ENCODE results near the gene RABGAP1L. TPM values are rescaled to one million over a fixed set of nuclear protein-coding genes. Genes with fewer than 3 reads are reported as not detected.

RABGAP1L gene
- total and polyA plus RNA-seq, 10 of the 15 experiments (the other 5 are each of a cell fraction or from before 2014, with no cell fraction given) = 5.8 to 194 (median 113) TPM

GRCh38 chr1:174682419-174683008 is 523.2 kb downstream of the RABGAP1L start:
- WGBS (ENCODE audit: insufficient coverage, insufficient replicate concordance, low lambda C conversion rate, missing lambda C conversion rate) = 96% methylated on average over 2 of the region's 2 CpGs
- in situ Hi-C loops (cut with MboI) = no loop called here
- DNase-seq (ENCODE audit: low read depth, low spot score) (no peak), ATAC-seq (no peak), FAIRE-seq (no peak)
- H3K4me1 ChIP-seq (ENCODE audit: control insufficient read depth, insufficient read depth, low read length) = no peaks in the 10 kb centered on the region
- H3K4me3 ChIP-seq = no peak overlapping the region
- no TSS peak for BruUV-seq (replicated peaks)
- H3K36me3 ChIP-seq (ENCODE audit: control insufficient read depth in 2 of 2, insufficient read depth in 2 of 2, low read length in 1 of 2) = peaks cover 0 to 8% of the 10 kb centered on the region in 2 experiments; a peak in 1 of 4 replicates
- H3K9ac ChIP-seq (ENCODE audit: control insufficient read depth, insufficient read depth, low read length) = no peak overlapping the region
- SMC1A ChIA-PET (ENCODE audit: uncharacterized antibody, unreplicated experiment) = no interaction called here
- CTCF ChIA-PET = interaction anchor here (0.6 to 0.9 kb wide), 3 partner anchors 18 to 262 kb away, joined by 3 read pairs; no protein-coding TSS in a partner anchor
- no peak overlapping the region for H3K4me2 ChIP-seq (ENCODE audit: control insufficient read depth, insufficient read depth)
- RAD21 ChIA-PET (ENCODE audit: unreplicated experiment) = no interaction called here
- H4K20me1 ChIP-seq (ENCODE audit: control insufficient read depth, insufficient read depth) = no peaks in the 10 kb centered on the region
- no peaks in the 10 kb centered on the region for H3K9me3 ChIP-seq (replicated peaks; ENCODE audit: control insufficient read depth, insufficient read depth, low read length)
- no peak overlapping the region for H3K27ac ChIP-seq (ENCODE audit: control insufficient read depth, insufficient read depth)
- no peak for TF ChIP-seq NR2F1 (conservative IDR thresholded peaks at IDR 0.05)
- TF ChIP-seq SMAD1 (IDR thresholded peaks at IDR 0.05; ENCODE audit: low read depth, partially characterized antibody) = no peak
- no peak for TF ChIP-seq SMARCA5 (IDR thresholded peaks at IDR 0.05)
- TF ChIP-seq ZNF687 (IDR thresholded peaks at IDR 0.05) = no peak
- TF ChIP-seq CREM (IDR thresholded peaks at IDR 0.05; ENCODE audit: low read depth) = no peak
- POLR2A ChIA-PET = interaction anchor here (0.5 kb wide), 1 partner anchor 443 kb away, joined by 3 read pairs; no protein-coding TSS in a partner anchor
- H2AFZ ChIP-seq (ENCODE audit: control insufficient read depth, low read depth, low read length) = no peak overlapping the region
- H3K27me3 ChIP-seq (replicated peaks in 1 of 2; ENCODE audit: control insufficient read depth in 2 of 2, insufficient read depth in 2 of 2, low read length in 1 of 2) = no peaks in the 10 kb centered on the region
- H3K79me2 ChIP-seq (ENCODE audit: control insufficient read depth, insufficient read depth, low read length) = no peaks in the 10 kb centered on the region
- intact Hi-C loops (cut with micrococcal nuclease; ENCODE audit: unreplicated experiment) = no loop called here

Data from GM12878 (cell line).